Lower leg skin (tissue), 3 donors: Measurements from ENCODE around the gene EPHA3.

Experiments used
- POLR2A ChIP-seq, 2 donors: fragments of 450-650 bp; IDR thresholded peaks; one replicate each; pipeline ENCODE4 v1.6.1; 2016 to 2017; ENCODE audit warnings: antibody characterized with exemption in 2 of 2, mild to moderate bottlenecking in 1 of 2, moderate library complexity in 1 of 2
- TF ChIP-seq, protein P1 (sequence below), 3 donors: fragments of 450-650 bp; IDR thresholded peaks; one replicate each; pipeline ENCODE4 v1.5.1; 2016; ENCODE audit warnings: antibody characterized with exemption in 3 of 3, mild to moderate bottlenecking in 3 of 3, moderate library complexity in 2 of 3

GRCh38 chr3:89373434-89373833 lies 266.0 kb downstream of the EPHA3 start:
- TF ChIP-seq, protein P1, sequence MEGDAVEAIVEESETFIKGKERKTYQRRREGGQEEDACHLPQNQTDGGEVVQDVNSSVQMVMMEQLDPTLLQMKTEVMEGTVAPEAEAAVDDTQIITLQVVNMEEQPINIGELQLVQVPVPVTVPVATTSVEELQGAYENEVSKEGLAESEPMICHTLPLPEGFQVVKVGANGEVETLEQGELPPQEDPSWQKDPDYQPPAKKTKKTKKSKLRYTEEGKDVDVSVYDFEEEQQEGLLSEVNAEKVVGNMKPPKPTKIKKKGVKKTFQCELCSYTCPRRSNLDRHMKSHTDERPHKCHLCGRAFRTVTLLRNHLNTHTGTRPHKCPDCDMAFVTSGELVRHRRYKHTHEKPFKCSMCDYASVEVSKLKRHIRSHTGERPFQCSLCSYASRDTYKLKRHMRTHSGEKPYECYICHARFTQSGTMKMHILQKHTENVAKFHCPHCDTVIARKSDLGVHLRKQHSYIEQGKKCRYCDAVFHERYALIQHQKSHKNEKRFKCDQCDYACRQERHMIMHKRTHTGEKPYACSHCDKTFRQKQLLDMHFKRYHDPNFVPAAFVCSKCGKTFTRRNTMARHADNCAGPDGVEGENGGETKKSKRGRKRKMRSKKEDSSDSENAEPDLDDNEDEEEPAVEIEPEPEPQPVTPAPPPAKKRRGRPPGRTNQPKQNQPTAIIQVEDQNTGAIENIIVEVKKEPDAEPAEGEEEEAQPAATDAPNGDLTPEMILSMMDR (IDR thresholded peaks at IDR 0.05) = no peak
- no peak for TF ChIP-seq POLR2A (IDR thresholded peaks at IDR 0.05)
